Measurements from ENCODE around the gene BTBD17.

The BTBD17 gene

GRCh38 chr17:74358697-74359096, 3.0 kb downstream of the BTBD17 start:
- DNase-seq: no peak

DNA sequence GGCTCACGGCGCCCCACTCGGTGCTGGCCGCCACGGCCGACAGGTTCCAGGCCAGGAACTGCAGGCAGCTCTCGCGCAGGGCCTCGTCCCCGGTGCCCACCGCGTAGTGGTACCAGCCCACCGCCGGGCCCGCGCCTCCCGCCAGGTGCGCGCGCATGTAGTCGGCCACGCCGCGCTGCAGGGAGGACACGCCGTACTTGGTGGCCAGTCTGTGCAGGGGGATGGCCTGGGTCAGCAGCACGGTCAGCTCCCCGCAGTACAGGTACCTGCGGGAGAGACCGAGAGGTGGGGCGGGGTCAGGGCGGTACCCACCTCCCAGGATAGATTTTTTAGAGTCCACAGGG, 4.2 kb downstream of the BTBD17 start:
- DNase-seq: no peak

GRCh38 chr17:74356646-74357465, 4.8 kb downstream of the BTBD17 start:
- no peak for DNase-seq

- DNase-seq: no peak
Measured at GRCh38 chr17:74355065-74355464, 6.6 kb downstream of the BTBD17 start.

DNA sequence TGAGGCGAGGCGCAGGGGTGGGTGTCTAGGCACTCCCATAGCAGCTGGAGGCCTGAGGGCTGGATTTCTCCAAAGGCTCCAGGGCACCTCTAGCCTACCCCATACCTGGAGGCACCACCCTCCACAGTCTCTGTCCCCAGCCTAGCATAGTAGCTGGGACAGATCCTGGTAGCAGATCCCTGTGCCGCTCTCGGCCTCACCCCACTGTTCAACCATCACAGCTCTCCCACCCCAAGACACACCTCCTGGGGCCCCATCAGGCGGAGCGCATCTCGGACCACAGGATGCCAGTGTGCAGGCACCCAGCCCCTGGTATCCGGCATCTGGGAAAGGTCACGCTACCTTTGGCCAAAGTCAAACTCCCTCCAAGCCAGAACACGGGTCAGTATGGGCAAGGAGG, 7.1 kb downstream of the BTBD17 start:
- DNase-seq: no peak

- no peak for DNase-seq
Measured at GRCh38 chr17:74354123-74354522, 7.5 kb downstream of the BTBD17 start.

DNA sequence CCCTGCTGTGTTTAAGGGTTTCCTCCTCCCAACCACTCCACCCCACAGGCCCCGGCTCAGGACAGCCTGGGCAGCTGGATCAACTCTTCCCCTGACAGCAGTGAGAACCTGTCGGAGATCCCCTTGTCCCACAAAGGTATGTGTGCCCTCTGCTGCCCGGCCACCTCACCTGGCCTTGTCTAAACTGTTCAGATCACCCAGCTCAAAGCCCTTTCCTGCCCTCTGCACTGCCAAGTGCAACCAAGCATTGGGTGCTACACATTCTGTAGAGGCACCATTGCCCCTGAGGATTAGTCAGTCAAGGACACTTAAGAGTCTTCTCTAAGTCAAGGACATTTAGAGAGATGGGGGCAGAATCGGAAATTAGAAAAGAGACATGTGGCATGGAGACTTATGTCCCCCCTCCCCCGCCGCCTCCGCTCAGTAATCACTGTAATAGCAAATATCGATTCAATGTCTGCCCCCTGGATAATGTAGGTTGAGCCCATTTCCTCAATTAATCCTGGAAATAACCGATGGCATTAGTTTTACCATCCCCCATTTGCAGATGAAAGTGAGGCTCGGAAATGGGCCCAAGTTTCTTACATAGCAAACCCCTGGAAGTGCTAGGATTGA, 8.1 kb downstream of the BTBD17 start:
- no peak for DNase-seq

DNA sequence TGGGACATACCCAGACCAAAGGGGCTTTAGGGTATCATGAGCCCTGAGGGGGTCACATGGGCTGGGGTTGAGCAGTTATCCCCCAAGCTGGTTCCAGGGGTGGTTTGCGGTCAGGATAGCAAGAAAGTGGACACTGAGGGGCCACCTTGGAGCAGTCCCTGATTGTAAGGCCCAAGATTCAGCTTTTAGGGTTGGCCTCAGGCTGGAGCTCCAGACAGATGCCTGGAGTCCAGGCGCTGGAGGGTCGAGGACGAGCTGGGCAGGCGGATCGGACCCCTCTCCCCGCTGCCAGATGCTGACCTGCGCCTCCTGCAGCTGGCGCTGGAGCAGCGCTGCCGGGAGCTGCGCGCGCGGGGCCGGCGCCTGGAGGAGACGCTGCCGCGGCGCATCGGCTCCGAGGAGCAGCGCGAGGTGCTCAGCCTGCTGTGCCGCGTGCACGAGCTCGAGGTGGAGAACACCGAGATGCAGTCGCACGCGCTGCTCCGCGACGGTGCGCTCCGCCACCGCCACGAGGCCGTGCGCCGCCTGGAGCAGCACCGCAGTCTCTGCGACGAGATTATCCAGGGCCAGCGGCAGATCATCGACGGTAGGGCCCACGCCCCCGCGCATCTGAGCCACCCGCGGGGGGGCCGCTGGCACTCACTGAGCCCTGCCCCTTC, 10.0 kb downstream of the BTBD17 start:
- no peak for DNase-seq

GRCh38 chr17:74350486-74350885, 11.2 kb downstream of the BTBD17 start:
- DNase-seq: no peak

GRCh38 chr17:74349120-74349519, 12.5 kb downstream of the BTBD17 start:
- no peak for DNase-seq

DNA sequence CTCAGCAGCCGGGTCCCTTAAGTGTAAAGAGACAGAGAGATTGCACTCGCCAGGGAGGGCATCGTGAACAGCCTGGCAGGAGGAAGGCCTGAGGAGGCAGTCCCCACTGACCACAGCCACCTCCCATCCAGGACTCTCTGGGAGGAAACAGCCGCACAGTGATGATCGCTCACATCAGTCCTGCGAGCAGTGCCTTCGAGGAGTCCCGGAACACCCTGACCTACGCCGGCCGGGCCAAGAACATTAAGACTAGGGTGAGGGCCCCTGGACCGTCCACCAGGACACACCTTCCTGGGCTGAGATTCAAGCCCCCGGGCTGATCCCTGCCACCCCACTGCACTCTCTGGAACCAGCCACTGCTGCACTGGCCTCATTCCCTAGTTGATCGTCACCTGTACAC, 14.0 kb downstream of the BTBD17 start:
- DNase-seq: no peak

- DNase-seq: no peak
Measured at GRCh38 chr17:74345433-74346241, 16.0 kb downstream of the BTBD17 start.

GRCh38 chr17:74344658-74345057, 17.0 kb downstream of the BTBD17 start:
- DNase-seq: no peak

- peak; percentile 26 for DNase-seq
Measured at GRCh38 chr17:74343526-74344284, 18.0 kb downstream of the BTBD17 start.

DNA sequence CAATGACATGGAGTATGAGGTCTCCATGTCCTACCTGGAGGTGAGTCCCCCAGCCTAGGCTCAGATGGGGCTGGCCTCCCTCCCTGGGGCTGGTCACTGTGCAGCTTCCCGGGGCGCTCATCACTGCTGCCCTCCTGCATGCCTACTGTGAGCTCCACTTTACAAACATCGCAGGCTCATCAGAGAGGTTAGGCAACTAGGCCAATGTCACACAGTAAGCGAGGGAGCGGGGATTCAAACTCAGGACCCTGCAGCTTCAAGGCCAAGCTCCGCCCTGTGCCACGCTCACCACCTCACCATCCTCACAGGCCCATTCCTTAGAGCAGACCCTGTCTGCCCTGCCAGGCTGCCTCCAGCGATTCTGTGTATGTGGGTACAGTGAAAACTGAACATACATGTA, 18.5 kb downstream of the BTBD17 start:
- DNase-seq: no peak

- DNase-seq: peak; percentile 92
Measured at GRCh38 chr17:74342224-74342623, 19.4 kb downstream of the BTBD17 start.

DNA sequence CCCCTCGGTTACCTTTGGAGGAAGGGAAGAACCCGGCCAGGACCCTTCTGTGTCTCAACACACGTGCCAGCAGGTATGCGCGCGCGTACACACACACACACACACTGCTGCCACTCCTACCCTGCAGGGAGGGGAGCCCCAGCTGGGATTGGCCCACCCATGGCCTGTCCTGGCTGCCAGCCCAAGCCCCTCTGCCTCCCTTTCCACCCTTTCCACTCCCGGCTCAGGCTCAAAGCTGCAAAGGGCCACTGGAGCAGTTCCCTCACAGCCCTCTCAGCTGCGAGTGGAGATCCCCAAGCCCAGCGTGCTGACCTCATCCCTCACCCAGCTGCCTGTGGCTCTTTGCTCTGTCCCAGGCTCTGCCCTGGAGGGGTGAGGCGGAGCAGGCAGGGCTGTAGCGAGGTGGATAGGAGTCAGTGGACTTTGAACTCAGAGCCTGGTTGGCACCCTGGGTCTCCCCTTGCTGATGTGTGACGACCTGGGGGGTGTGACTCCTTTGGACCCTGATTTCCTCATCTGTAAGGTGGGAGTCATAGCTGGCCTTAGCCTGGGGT, 21.1 kb downstream of the BTBD17 start:
- DNase-seq: peak; percentile 36

DNA sequence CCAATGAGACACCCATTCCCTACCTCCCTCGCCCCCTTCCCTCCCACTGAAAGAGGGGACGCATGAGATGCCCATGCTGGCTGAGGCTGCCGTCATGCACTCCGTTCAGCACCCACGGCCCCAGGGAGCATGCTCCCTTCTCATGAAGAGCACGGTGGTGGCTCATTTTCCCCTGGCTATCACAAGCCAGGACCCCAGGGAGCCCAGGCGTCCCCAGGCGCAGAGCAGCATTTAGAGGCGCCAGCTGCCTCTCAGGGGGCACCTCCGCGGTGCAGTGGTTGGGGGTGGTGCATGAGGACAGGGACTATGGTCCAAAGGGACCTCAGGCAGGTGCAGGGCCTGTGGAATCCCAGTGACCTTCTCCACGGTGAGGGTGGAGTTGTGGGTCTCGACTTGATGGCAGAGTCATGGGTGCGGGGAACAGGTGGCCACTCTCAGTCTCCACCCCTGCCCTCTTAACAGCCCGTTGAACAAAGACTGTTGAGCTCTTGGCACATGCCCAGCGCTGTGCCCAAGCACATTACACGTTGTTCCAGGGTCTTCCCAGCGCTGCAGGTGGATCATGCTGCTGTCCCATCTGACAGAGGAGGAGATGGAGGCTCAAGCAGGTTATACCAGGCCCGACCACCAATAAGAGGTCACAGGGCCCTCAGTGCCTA, 22.0 kb downstream of the BTBD17 start:
- no peak for DNase-seq

DNA sequence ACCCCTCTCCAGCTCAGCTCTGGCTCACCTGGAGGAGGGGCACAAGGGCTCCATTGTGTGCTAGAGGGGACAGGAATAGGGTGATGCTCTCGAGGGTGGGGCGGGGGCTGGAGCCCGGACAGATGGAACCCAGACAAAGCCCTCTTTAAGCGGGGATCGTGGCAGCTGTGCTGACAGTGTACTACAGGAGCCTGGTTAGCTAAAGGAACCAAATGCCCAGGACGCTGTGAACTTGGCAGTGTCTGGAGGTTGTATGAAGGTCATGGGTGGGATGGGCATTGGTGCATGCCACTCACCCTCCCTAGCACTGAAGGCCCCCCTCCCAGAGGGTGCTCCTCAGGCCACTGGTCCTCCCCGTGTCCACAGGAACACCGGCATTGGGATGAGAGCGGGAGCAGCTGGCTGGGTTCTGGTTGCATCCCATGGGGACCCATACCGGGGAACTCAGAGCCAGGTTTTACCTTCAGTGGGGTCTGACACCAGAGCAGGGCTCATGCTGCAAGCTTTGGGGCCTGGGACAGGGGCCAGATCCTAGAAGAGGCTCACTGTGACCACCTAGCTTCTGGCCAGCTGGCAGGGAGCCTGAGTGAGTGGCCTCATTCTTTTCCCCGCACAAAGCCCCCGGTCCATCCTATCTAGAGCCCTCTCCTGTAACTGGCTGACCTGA, 23.7 kb downstream of the BTBD17 start:
- DNase-seq: peak; percentile 74

DNA sequence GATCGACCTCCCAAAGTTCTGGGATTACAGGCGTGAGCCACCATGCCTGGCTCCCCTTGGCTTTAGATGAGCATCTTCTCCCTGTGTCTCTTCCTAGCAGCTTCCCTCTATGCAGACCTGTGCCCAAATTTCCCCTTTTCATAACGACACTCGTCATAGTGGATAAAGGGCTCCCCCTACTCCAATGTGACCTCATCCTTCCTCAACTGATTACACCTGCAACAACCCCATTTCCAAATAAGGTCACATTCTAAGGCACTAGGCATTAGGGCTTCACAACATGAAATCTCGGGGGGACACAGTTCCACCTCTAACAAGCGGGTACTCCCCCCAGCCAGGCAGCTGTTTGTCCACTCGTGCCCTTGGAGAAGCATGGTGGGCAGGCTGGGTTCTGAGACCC, 25.4 kb downstream of the BTBD17 start:
- DNase-seq: no peak

GRCh38 chr17:74335529-74336062, 26.1 kb downstream of the BTBD17 start:
- no peak for DNase-seq
